Retina (tissue), 1 donor: Measurements from ENCODE around the gene NLRP1.
"Not testable (repeated sequence)": the region's sequence is repeated elsewhere in the genome, so short reads cannot be mapped to it uniquely, and the experiment has no call there.

Experiments used
- DNase-seq: peaks from one replicate; pipeline ENCODE4 v3.0.0-alpha.2; 2016

Gene NLRP1

DNA sequence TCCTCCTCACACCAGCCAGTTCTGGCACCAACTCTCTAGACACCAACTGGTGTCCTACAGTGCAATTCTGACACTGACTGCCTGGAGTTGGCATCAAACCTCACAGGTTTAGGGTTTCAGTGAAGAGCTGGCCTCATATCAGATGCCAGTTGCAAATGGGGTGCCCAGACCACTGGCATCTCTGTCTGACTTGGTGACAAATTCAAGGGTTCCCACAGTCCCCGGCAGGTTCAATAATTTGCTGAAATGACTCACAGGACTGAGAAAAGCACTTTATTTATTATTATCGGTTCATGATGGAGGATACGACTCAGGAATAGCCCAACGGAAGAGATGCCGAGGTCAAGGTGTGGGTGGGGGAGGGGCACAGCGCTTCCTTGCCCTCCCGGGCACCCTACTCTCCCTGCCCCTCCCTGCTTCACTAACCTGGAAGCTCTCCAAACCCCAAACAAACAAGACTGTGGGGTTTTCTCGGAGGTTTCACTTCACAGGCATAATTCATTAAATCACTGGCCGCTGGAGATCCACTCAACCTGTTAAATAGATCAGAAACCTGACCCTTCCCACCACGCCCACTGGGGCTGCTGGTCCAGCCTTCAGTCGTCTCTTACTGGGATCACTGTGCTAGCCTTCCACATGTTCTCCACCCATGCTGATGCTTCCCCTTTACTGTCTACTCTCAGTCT is 1.7 kb upstream of the NLRP1 start:
- DNase-seq: no peak

DNA sequence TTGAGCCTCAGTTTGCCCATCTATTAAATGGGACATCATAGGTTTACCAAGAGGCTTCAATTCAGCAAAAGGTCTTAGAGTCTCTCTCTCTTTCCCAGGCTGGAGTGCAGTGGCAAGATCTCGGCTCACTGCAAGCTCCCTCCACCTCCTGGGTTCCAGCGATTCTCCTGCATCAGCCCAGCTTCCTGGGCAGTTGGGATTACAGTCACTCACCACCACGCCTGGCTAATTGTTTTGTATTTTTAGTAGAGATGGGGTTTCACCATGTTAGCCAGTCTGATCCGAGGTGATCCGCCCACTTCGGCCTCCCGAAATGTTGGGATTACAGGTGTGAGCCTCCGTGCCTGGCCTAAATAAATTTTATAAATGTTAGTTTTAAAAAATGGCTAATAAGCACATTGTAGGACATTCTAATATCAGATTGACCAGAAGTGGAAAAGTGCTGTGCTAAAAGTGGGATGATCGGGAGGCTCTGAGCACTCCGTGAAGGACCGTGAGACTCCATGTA is 1.0 kb upstream of the NLRP1 start:
- DNase-seq: no peak

DNA sequence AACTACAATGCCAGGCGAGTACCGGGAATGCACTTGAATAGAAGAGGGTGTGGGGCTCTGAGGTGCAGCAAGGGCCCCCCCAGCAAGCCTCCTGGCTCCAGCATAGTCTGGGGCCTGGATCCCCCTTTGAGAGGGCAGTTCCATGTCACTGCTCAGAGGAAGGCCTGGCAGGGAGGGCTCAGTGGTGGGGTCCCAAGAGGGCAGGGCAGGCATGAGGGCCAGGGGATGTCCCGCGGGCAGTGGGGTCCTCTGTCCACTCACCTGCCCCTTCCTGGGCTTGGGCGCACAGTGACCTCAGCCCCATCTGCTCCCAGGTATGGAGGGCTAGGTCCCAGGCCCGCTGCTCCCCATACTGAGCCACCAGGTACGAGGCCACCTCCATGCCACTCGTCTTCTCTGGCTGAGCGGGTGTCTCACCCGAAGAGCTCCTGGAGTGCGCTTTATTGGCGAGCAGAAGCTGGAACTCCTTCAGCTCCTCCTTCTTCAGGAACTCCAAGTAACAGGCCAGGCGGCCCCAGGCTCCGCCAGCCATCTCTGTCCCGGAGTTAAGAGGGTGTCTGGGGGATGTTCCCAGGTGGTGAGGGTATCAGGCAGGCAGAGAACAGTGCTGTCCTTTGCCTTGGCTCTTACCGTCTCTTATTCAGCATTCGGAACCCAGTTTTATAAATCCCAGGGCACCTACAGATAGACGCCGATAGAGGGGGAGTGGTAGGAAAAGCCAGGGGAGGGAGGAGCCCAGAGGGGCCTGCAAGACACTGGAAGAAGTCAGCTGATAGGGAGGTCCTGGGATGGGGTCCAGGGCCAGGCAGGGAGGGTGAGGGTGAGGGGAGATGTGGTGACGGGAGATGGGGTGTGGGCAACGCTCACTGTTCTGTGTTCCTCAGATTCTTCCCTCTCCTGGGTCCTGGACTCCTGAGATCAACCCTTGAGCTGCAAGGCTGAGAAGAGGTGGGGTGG is 605 bp downstream of the NLRP1 start:
- DNase-seq: no peak

DNA sequence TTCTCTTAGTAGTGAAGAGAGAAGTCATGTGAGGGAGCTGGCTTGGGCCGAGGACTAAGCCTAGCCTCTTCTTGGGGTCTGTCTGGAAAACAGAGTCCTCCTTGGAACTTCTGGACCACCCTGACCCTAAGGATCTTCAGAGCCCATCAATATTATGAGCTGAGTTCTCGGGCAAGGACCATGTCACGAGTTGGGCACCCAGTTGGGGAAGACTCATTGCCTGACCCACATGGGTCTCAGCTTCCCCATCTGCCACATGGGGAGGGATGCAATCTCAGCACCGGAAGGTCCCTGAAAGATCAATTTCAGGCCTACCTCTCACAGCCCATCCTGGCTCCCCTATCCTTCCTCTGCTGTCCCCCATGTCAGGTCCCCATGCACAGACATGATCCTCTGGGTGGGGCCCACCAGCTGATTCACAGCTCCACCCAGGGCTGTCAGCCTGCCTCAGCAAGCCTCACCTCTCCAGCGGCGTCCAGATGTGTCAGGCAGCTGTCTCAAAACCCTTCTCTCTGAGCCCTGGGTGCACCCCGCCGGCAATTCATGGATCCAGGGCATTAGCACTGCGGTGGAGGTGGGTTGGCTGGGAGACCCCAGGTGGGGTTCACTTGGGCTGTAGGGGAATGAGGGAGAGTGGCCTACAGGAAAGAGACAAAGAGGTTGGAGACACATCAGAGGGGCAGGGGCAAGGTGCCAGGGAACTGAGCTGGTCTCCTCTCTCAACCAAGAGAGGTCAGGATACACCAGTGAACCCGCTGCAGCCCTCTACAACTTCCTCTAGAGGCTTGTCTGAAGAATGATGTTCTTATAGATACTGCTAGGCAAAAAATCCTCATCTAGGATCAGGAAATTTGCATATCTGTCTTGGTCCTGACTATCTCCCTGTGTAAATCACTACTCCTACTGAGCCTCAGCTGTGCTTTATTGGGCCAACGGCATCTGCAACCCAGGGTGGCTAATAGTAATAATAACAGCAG is 1.8 kb downstream of the NLRP1 start:
- DNase-seq: no peak

DNA sequence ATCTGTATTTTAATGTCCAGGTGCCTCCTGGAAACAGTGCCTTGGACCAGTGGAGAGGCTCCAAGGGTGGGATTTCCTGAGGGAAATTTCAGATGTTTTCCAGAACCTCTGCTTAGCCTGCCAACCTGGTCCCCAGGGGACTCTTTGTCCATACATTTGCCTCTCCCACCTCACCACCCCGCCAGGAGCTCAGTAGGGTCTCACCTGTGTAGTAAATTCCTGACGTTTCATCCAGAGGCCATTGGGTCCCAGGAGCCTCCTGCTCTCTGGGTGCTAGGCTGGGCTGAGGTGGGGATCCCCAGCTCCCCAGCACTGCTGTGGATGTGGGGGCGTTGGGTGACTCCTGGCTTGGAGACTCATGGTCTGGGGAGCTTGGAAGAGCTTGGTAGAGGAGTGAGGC is 2.7 kb downstream of the NLRP1 start:
- no peak for DNase-seq

DNA sequence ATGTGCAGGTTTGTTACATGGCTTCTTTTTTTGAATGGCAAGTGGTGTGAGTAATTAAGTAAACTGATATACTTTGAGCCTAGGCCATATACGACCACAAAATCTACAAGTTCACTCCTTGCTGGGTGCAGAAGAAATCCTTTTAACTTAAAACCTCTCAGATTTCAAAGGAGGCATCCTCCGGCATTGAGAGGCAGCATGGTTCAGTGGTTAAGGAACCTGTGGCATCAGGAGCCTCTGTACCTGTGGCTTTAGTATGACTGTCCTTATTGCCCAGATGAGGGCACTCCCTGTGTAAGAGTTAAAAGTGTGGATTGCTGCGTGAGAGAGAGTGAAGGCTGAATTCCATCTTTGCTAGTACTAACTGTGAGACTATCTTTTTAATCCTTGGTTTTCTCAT is 3.3 kb downstream of the NLRP1 start:
- DNase-seq: no peak

DNA sequence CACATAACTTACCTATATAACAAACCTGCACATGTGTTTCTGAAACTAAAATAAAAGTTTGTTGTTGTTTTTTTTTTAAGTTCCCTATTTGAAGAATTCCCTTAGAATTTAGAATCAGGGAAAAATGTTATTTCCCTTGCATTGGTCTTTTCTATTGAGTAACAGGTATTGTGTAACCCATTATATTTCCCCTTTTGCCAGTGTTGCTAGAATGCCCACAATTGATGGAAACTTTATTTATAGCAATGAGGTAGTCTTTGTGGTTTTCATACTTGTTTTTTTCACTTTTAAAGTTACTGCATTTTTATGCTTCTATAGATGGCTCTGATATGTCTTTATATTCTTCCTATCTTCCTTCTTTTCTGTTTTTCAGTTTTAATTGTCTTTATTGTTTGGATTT is 3.9 kb downstream of the NLRP1 start:
- DNase-seq: no peak

DNA sequence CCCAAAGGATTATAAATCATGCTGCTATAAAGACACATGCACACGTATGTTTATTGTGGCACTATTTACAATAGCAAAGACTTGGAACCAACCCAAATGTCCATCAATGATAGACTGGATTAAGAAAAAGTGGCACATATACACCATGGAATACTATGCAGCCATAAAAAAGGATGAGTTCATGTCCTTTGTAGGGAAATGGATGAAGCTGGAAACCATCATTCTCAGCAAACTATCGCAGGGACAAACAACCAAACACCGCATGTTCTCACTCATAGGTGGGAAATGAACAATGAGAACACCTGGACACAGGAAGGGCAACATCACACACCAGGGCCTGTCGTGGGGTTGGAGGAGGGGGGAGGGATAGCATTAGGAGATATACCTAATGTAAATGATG is 5.5 kb downstream of the NLRP1 start:
- not testable (repeated sequence) for DNase-seq

DNA sequence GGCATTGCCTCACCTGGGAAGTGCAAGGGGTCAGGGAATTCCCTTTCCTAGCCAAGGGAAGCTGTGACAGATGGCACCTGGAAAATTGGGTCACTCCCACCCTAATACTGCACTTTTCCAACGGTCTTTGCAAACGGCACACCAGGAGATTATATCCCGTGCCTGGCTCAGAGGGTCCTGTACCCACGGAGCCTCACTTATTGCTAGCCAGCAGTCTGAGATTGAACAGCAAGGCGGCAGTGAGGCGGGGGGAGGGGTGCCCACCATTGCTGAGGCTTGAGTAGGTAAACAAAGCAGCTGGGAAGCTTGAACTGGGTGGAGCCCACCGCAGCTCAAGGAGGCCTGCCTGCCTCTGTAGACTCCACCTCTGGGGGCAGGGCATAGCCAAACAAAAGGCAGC is 11.3 kb downstream of the NLRP1 start:
- not testable (repeated sequence) for DNase-seq

DNA sequence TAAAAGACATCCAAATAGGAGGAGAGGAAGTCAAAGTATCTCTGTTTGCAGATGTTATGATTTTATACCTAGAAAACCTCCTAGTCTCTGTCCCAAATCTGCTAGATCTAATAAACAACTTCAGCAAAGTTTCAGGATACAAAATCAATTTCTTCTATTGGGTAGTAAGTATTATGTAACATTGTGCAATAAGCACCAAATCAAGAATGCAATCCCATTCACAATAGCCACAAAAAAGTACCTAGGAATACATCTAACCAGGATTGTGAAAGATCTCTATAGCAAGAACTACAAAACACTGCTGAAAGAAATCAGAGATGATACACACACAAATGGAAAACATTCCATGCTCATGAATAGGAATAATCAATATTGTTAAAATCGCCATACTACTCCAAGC is 13.0 kb downstream of the NLRP1 start:
- DNase-seq: no peak

DNA sequence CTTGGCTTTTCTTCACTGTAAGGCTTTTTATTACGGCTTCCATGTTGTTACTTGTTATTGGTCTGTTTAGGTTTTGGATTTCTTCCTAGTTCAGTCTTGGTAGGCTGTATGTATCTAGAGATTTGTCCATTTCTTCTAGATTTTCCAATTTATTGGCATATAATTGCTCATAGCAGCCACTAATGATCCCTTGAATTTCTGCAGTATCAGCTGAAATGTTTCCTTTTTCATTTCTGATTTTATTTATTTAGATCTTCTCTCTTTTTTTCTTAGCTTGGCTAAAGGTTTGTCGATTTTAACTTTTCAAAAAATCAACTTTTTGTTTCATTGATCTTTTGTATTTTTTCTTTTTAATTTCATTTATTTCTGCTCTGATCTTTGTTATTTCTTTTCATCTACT is 18.5 kb downstream of the NLRP1 start:
- DNase-seq: no peak

DNA sequence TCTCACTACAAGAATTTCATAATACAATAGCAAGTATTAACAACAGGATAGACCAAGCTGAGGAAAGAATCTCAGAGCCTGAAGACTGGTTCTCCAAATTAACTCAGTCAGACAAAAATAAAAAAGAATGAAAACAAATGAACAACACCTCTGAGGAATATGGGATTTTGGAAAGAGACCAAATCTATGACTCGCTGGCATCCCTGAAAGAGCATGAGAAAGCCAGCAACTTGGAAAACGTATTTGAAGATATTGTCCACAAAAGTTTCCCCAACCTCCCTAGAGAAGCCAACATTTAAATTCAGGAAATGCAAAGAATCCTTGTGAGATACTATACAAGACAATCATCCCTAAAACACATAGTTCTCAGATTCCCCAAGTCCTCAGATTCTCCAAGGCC is 20.9 kb downstream of the NLRP1 start:
- no peak for DNase-seq

DNA sequence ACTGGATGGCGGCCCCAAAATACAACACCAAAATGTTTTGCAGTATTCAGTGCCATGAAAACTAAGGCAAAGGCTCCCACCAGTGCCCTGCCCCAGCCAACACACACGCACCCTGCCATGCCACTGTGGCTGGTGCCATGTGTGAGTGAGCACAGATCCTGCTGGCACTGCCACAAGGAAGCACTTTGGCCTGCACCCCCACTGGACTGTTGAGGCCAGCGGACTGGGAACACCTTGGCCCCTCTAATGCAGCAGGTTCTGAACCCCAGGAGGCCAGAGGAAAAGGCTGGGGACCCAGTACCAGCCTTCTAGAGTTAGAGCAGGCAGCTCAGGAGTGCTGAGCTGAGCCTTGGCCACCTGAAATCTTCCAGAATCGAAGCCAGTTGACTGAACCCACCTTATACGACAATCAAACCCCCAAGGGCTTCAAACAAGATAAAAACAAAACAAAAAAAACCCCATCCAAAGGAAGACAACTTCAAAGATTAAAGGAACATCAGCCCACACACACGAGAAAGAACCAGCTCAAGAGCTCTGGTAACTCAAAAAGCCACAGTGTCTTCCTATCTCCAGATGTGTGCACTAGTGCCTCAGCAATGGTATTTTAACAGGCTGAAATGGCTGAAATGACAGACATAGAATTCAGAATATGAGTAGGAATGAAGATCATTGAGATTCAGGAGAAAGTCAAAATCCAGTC is 21.5 kb downstream of the NLRP1 start:
- DNase-seq: no peak

DNA sequence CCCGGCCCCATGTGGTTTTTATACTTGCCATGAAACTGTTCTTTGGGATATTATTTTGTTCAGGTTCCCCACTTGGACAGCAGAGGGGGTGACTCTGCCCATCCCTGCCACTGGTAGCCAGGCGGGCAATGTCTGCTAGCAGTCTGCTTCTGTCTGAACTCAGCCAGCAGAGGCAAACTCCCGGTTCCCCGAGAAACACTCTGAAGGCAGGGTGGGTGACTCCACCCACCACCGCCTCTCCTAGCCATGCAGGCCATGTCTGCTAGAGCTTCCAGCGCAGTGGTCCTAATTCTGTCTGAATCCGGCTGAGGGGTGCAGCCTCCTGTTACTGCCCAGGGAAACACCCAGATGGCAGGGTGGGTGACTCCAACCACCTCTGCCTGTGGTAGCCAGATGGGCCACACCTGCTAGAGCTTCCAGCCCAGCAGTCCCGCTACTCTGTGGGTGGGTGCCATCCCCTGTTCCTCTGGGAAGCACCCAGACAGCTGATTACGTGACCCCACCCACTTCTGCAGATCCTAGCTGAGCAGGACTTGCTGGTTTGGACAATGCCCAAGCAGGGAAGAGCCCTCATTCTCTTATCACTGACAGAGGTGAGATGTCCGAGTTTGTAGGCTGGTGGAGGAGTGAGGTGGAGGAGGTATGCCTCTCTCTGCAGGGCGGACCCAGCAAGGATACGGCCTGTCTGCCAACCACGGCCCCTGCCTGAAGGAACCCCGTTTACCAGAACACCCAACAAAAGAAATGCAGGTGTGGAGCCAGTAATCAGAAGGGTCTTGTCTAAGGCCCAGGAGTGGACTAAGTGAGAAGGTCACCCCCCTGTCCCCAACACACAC is 22.4 kb downstream of the NLRP1 start:
- DNase-seq: no peak

DNA sequence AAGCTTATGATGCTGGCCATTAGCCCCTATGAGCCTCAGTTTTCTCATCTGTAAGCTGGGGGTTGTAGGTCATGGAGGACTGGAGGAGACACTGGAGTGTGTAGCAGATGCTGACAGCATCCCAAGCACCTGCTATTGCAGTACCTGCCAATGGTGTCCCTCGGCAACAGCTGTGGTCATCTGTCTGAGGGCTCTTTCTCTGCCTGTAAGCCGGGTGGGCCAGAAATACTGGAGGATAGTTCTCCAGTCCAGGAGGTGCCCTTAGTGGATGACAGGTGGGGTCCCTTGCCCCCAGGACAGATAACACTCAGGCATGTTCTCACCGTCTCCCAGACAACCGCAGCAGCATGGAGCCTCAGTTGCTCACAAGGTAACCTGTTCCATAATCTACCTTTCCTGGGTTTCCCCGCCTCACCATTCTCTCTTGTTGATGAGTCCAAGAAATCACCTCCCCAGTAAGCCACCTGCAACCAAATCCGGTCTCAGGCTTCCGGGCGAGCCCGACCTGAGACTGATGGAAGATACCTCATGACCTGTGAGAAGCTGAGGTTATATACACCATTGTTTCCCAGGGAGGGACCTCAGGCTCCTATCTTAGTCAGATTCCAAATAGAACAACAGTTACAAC is 23.8 kb downstream of the NLRP1 start:
- no peak for DNase-seq

DNA sequence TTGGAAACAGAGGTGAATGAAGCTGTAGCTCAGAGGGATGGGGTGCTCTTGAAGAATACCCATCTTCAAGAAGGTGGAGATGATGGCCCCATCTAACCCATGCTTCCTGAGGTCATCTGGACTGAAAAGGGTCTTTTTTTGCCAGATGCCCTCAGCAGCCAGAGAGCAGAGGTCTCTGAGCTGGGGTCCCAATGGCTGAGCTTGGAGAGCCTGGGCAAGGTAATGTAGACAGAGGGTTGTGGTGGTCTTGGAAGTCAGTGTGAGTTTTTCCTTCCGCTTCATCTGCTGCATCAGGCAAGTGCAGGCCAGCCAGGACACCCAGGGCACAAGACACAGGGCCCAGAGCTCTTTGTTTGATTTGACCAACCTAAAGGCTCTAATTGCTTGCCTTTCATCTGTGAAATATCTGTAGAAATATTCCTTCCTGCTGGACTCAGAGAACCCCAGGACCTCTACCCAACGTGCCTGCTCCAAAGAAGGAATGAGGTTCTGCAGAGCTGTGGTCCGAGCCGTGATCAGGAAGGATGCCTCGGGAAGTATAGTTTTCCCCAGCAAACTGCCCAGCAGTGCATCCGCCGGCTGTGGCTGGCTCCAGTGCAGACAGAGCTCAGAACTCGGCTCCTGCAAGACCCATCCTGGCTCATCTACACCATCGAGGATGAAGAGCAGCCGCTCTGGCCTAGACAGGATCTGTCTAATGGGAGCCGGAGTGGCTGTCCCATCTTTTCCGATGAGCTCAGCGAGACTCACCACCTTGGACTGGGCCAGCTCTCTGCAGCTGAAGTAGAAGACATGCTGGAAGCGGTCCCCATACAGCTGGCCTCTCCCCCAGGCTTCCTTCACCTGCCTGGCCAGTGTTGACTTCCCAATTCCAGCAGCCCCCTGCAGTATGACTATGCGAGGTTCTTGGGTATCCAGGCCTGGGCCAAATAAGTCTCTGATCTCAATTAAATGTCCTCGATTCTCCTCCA is 25.2 kb downstream of the NLRP1 start:
- no peak for DNase-seq

DNA sequence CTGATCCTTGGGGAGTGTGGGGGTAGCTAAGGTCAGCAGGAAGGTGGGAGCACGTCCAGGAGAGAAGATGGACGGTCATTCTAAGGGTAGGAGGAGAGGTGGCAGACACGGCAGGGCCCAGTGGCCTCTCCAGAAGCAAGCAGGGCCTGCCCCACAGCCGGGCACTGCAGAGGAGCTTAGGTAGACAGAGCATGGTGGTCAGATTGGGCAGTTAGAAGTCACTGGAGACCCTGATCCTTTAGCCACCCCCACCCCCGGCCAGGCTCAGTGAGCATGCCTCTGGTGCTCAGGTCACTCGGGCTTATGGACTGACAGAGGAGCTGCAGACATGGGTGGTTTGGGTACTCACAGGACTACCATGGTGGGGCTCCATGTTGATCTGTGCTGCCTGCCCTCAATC is 26.3 kb downstream of the NLRP1 start:
- no peak for DNase-seq

DNA sequence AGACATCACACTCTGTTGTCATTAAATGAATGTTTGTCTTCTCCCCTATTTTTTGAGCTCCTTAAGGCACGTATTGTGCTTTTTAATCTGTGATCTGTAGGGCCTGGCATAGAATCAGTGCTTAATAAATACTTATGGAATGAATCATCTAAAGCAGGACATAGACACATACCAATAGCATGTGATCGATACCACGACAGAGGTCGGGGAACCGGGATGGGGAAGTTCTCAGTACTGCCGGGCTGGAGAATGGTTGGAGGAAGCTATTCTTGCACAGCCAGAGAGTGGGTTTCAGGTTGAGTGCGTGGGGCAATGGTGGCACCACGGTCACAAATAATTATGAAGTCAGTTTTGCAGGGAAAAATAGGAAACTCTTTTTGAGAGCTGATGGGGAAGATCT is 26.8 kb downstream of the NLRP1 start:
- no peak for DNase-seq

DNA sequence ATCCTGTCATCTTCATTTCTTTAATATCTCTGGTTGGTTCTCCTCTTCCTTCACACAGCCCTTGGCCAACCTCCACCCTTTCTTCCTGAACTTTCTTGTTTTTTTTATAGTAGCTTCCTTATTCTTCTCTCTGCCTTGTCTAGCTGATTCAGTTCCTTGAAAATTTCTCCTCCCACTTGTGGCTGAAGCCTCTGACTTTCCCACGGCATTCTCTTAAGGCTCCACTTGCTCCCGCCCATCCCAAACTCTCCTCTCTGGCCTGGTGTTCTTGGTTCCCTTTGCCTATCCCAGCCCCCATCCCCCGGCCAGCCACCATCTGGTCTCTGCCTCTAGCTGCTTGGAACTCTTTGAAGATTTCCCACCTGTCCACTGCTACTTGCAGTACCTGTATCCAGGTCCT is 29.1 kb downstream of the NLRP1 start:
- DNase-seq: no peak

DNA sequence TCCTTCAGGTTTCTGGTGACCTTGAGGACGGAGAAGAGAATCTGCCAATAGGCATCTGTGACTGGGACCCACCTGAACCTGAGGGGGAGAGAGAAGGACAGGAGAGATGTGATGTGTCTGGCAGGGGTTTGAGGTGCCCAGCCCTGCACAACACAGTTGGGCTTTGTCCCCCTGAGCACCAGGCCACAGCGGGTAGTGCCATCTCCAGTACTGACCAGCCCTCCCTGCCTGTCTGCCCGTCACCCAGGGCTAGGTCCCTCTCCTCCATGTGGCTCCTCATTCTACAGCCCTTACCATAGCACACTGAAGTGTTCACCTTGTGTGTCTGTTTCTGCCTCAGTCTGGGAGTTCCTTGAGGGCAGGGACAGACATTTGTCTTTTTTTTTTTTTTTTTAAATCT is 30.8 kb downstream of the NLRP1 start:
- no peak for DNase-seq
